ENCODE measurements around the gene UBE2B.

The UBE2B gene

DNA sequence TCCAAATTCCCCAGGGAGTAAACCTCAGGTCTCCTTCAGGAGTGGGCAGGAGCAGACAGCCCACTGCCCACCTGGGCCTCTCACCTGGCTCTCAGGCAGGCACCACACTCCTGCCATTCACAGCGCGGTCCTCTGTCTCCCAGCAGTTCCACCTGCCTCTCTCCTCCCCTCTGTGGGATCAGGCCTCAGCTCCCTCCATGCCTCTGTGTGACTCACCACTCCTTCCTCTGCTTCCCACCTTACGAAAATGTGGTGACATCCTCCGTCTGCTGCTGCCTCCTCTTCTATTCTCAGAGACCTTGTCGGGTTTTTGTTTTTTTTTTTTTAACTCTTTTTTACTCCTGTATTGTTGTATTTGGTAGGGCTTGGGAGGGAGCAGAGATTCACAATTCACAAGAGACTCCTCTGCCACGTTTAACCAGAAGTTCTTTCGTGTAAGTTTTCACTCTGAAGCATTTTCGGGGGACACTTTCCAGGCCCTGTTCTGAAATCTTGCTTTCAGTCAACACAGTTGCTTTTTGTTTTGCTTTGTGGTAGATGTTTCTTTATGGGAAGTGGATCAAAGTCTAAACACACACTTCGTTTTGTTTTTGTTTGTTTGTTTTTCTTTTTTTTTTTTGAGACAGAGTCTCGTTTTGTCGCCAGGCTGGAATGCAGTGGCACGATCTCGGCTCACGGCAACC lies 61.4 kb downstream of the UBE2B start:
- intact Hi-C loops (cut with DNase I) = no loop called here
- DNase-seq = peak in 5 of 10 donors; percentile 31 to 85 (median 72)

- intact Hi-C loops (cut with DNase I) = no loop called here
- DNase-seq = peak in 2 of 10 donors; percentile 24 to 31
Measured at GRCh38 chr5:134435560-134435959, 64.2 kb downstream of the UBE2B start.

DNA sequence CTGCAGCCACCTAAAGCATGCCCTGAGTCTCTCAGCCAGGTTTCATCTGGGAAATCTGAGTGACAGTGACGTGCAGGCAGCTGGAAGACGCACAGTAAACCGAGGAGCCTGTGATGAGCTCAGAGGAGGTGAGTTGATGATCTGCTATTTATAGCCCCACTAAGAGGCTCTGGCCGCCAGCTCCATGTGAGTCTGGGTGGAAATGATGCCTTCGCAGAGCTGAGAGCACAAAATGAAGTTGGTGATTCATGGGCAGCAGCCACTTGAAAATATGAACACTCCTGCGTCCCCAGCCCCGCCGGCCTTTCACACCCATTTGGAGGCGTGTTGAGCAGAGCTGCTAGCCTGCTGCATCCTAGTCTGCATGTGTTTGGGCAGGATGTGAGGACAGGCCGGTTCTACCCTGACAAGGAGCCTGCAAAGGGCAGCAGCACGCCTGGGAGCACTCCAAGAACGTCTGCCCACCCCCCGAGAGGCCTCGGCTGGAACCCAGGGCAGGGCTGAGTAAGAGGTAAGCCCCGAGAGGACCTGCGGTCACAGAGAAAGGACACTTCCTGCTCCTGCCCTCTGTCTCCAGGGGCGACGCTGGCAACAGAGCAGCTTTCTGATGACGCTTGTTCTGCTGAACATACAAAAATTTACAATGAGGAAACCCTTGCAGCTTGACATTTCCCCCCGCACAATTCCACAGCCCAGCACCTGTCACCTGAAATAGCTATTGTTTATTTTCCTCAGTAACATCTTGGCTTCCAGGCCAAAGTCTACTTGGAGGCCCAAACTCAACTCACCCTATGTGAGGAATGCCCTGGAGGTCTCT lies 65.4 kb downstream of the UBE2B start:
- intact Hi-C loops (cut with DNase I) = no loop called here
- peak in 8 of 10 donors; percentile 40 to 95 (median 68) for DNase-seq

DNA sequence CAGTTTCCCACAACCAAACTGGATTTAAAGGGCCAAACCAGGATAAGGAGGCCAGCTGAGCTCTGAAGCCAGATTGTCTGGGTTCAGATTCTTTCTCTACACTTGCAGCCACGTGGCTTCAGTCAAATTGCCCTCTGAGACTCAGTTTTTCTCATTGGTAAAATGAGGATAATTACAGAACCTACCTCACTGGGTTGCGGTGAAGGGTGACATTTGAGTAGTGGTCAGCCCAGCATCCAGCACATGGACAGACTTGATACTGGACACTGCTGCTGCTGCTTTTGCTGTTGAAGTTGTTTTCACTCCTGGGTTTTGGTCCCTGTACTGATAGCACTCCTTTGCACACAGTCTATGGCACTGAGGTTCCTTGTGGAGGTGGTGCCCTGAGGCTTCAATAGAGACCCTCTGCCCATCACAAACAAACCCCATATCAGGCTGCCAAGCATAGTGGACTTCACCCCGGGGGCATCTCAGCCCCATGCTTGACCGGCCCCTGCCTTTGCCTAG lies 66.0 kb downstream of the UBE2B start:
- DNase-seq = peak in 2 of 10 donors; percentile 7 to 68
- intact Hi-C loops (cut with DNase I) = no loop called here

GRCh38 chr5:134437847-134438581 lies 66.6 kb downstream of the UBE2B start:
- DNase-seq = peak in 2 of 10 donors; percentile 43 to 67
- intact Hi-C loops (cut with DNase I) = no loop called here

DNA sequence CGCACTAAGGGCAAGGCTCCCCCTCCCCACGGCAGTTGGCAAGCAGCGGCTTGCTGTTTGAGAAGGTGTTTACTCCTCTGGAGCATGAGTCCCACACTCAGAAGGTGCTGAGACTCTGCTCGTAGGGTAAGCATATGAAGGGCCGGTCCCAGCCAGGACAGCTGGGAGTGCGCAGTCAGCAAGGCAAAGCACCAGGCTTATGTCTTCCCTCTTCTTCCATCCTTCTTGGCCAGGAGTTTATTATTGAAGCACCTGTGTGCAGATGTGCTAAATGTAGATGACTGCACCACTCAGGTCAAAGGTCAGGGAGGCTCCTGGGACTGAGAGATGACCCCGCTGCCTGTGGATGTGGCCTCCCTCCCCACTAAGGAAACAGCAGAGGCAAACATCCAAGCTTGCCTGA lies 67.4 kb downstream of the UBE2B start:
- intact Hi-C loops (cut with DNase I) = no loop called here
- DNase-seq = peak in 2 of 10 donors; percentile 53 to 59

DNA sequence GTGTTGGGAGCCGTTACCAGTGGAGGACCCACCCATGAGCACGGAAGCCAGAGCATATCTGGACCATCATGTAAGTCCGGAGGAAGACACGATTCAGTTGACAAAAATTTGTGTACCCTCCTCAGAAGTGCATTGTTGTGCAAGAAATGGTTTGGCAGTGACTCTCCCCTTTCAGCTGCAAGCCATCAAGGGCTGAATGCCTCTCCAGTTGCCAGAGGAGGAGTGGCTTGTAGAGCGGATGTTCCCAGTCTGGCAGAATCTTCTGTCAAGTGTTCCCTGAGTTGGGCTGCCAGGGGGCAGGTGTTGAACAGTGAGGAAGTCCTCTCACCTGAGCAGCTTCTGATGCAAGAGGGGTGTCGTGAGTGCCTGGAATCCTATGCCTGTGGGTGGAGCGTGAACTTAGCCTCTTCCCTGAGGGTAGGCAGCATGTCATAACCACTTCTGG lies 67.9 kb downstream of the UBE2B start:
- DNase-seq = peak in 7 of 10 donors; percentile 19 to 84 (median 49)
- intact Hi-C loops (cut with DNase I) = no loop called here

- intact Hi-C loops (cut with DNase I) = no loop called here
- peak in 1 of 10 donors; percentile 16 for DNase-seq
Measured at GRCh38 chr5:134440201-134440755, 68.9 kb downstream of the UBE2B start.

Measured in posterior cingulate gyrus (tissue), 11 donors.